Hematopoietic multipotent progenitor cell treated with erythropoietin and hydrocortisone succinate and interleukin-3 and kit ligand, for 15 days (in vitro differentiated cells): ENCODE results near the gene ECI2.
"Not testable (repeated sequence)": the region's sequence is repeated elsewhere in the genome, so short reads cannot be mapped to it uniquely, and the experiment has no call there.

Experiments
- DNase-seq: peaks from one replicate; pipeline ENCODE4 v3.0.0-alpha.2; 2015; ENCODE audit warnings: low spot score

The ECI2 gene

DNA sequence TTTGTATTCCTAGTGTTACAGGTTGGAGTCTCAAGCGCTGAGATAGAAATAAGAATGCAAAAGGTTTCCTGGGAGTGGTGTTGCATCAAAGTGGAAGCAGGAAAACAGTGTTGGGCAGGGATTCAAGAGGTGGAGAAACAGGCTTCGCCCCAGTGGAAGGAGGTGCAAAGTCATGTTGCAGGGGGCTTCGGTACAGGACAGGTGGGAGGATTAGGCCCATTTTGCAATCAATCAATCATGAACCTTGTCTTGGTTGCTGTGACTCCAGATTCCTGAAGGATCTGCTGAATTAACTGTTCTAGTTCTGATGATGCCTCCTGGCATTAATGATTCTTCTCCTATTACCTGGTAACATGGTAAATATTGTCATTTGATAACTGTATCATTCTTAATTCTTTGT is 34.1 kb downstream of the ECI2 start:
- DNase-seq, result no peak

DNA sequence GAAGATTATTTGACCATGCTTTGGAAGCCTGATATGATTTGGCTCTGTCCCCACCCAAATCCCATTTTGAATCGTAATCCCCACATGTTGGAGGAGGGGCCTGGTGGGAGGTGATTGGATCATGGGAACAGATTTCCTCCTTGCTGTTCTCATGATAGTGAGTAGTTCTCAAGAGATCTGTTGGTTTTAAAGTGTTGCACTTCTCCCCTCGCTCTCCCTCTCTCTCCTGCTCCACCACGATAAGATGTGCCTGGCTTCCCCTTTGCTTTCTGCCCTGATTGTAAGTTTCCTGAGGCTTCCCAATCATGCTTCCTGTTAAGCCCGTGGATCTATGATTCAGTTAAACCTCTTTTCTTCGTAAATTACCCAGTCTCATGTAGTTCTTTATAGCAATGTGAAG is 34.7 kb downstream of the ECI2 start:
- DNase-seq, result no peak

DNA sequence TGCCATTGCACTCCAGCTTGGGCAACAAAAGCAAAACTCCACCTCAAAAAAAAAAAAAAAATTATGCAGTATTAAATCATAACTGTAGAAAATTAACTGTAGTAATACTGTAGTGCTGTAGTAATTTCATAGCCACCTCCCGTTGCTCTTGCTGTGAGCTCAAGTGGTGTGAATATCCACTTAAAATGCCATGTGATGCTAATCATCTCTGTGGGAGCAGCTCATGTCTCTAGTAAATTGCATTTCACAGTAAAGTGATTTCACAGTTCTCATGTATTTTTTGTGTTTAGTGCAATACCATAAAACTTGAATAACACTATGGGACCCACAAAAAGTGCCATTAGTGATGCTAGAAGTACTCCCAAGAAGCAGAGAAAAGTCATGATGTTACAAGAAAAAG is 42.1 kb downstream of the ECI2 start:
- no peak for DNase-seq

DNA sequence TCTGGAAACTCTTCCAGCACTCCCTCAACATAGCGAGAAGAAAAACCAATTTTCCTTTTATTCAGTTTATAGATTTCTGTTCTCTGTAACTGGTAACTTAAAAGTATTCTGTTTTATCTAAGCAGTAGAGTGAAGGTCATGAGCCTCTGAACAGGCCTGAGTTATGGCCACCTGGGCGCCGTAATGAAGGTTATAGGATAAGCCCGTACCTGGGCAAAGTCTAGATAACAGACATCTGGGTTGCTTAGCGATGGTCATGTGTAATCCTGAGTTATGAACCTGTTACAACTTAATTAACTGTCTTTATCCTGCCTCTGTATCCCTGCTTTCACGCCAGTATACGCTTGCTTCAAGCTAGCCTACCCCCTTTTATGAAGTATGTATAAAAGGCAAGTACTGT is 43.4 kb downstream of the ECI2 start:
- no peak for DNase-seq

DNA sequence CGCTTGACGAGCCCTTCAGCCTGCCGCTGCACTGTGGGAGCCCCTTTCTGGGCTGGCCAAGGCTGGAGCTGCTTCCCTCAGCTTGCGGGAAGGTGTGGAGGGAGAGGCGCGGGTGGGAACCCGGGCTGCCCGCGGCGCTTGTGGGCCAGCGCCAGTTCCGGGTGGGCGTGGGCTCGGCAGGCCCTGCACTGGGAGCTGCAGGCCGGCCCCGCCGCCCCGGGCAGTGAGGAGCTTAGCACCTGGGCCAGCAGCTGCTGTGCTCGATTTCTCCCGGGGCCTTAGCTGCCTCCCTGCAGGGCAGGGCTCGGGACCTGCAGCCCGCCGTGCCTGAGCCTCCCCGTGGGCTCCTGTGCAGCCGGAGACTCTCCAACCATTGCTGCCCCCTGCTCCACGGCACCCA is 45.3 kb downstream of the ECI2 start:
- DNase-seq, result not testable (repeated sequence)

- DNase-seq, result no peak
These were observed 46.7 kb downstream of the ECI2 start for GRCh38 chr6:4088704-4089103.

DNA sequence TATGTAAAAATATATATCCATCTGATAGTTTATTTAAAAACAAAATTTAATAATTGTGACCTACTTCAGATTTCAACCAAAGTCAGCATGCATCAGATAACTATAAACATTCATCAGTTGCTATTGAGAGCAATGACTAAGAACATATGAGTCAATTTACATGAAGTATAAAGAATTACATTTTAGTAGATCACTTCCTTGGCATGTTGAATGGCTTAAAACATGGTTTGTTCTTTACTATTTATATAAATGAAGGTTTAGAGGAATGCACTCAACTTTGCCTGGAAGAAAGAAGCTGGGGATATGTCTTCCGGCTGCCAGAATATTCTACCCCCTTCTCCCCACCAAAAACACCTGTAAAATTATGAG is 50.1 kb downstream of the ECI2 start:
- no peak for DNase-seq

DNA sequence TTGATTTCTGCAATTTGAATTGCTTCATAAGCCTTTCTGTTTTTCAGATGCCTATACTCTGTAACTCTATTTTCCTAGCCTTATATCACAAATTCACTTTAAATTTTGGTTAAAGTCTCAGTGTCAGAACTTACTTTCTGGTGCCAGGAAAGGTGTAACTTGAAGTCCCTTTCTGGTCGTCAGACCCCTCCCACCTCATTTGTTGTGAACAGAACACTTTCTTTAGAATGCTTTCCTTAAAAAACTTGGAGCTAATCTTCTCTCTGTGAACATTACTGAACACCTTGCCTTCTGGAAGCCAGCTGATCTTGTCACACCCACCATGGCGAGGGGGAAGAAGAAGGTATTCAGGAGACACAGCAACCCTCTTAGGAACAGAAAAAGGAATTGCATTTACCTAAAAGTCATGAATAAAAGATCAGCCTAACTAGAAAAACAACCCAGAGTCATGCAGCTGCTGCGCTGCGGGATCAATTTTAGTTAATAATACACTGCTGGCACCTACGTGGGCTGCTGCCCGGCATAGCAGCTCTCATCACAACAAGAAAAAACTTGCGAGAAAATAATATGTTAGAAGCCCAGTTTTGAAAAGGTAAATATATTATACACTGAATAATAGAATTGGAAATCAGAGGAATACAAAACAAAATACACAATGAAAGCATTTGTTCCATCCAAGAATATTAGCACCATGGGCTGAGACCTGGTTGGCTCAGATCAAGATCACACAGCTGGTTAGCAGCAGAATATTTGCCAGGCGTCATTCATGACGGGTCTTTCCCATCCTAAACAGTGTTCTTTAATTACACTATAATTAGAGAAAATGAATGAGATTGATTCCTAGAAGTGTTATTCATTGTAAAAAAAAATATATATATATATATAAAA is 50.7 kb downstream of the ECI2 start:
- no peak for DNase-seq

DNA sequence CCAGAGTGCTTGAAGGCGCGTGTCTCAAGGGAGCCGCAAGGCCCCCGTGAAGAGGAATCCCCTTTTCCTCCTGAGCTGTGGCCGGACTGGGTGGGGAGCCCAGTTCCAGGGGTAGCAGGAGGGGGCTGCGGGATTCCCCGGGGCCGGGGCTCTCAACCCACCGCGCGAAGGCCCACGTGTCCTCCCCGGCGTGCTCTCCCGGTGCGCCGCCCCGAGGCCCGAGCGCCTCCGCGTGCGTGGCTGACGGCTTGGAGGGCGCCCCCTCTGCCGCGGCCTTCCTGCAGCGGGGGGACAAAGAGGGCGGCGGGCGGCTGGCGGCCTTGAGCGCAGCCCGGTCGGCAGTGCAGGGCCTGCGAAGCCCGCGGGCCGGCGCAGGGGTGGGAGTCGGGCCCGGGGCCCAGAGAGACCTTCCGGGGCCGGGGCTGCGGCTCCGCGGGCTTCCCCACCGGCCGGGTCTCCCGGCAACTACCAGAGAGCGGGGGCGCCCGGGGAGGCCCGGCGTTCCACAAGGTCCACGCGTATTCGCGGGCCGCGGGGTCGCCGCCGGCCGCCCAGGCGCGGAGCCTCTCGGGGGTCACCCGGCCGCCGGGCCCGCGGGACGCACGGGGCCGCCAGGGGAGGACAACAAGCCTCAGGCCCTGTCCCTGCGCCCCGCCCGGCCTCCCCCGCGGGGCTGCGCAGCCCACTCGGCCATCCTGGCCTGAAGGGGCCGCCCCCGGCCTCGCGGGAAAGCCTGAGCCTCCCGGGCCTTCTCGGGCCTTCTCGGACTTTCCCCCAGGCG is 56.5 kb downstream of the ECI2 start, which contains the start of gene FAM217A:
Gene FAM217A, minus strand, starts transcription at position 447 of the 781 bp plus-strand sequence. CDS start 1,723 bp downstream, outside the sequence.
- DNase-seq, result no peak

- no peak for DNase-seq
These were observed 60.7 kb downstream of the ECI2 start for GRCh38 chr6:4074478-4075235.

DNA sequence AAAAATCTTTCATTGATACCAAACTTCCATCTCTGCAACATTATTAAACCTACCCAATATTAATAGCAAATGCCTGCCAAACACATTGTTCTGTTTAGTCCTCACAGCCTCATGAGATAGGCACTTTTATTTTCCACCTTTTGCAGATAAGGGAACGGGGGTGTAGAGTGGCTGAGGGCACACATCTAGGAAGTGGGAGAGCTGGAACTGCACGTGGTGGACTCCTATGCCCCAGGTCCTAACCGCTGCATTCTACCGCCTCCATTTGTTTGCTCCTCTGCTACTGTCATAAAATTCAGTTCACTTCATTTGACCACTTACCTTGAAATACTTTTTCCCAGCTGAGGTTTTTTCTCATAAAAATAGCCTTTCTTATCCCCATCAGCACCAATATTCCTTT is 64.0 kb downstream of the ECI2 start:
- no peak for DNase-seq

DNA sequence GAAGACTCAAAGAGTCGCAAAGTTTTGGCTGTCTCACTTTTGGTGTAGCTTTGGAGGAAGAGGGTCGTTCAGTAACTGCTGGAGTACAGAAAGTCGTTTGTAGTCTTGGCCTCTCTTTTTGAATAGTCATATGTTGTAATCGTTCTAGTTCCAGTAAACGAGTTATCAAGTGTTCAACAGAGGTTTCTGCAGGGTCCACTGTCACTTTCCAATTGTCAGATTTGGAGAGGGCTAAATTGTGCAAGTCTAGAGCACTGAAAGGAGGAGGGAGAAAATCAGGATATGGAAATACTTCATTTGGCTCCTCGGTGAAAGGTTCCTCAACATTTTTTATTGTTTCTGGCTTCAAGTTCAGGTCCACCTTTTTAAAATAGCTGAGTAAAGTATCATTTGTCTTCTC is 66.2 kb downstream of the ECI2 start:
- DNase-seq, result no peak

GRCh38 chr6:4067673-4068072 is 67.7 kb downstream of the ECI2 start:
- no peak for DNase-seq

GRCh38 chr6:4066029-4066755 is 69.2 kb downstream of the ECI2 start:
- no peak for DNase-seq
